HG02571 (cell line): ENCODE data around the gene PACC1.

Source experiments
- ATAC-seq: cut with Tn5 transposase; IDR thresholded peaks from one replicate; pipeline ENCODE4 v1.9.1; 2021; ENCODE audit warnings: mild to moderate bottlenecking, moderate library complexity; ENCODE audit not compliant: unreplicated experiment

Gene PACC1

GRCh38 chr1:212414328-212415106 lies at the start of gene PACC1:
TSS of gene PACC1 (minus strand) at chr1:212414886. CDS start at chr1:212414757, 129 bp downstream.
- ATAC-seq = peak; percentile 93

- ATAC-seq = no peak
Measured at GRCh38 chr1:212463565-212464285, 49.0 kb upstream of the PACC1 start.

GRCh38 chr1:212461916-212462660 lies 47.4 kb upstream of the PACC1 start:
- ATAC-seq = no peak

GRCh38 chr1:212460376-212460775 lies 45.7 kb upstream of the PACC1 start:
- ATAC-seq = no peak

DNA sequence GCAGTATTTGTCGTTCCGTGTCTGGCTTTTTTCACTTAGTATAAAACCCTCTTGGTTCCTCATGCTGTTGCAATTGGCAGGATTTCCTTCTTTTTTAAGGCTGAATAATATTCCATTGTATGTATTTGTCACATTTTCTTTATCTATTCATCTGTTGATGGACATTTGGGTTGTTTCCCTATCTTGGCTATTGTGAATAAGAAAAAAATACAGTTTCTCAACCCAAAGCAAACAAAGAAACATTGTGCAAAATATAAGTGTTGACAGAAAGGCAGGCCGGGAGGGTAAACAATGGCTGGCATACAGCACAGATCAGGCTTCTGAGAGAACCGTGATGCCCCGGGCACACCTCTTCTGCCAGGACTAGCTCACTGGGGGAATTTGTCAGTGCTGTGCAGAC lies 45.0 kb upstream of the PACC1 start:
- no peak for ATAC-seq

DNA sequence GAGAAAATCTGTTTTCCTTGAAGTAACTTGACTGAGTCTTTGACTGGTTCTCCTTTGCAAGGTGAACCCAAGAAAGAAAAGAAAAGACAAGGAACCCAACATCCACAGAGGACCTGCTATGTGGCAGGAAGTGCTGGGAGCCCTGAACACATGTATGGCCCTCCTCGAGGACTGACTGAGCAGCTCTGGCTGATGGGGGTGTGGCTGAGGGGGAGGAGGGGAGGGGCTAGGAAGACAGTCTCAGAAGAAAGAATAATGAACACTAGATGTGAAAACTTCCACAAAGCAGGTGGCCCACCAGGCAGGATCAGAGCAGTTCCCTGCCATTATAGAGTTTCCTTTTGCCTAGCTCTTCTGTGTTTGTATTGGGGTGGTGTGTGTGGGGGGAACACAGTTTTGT lies 44.1 kb upstream of the PACC1 start:
- ATAC-seq = no peak

DNA sequence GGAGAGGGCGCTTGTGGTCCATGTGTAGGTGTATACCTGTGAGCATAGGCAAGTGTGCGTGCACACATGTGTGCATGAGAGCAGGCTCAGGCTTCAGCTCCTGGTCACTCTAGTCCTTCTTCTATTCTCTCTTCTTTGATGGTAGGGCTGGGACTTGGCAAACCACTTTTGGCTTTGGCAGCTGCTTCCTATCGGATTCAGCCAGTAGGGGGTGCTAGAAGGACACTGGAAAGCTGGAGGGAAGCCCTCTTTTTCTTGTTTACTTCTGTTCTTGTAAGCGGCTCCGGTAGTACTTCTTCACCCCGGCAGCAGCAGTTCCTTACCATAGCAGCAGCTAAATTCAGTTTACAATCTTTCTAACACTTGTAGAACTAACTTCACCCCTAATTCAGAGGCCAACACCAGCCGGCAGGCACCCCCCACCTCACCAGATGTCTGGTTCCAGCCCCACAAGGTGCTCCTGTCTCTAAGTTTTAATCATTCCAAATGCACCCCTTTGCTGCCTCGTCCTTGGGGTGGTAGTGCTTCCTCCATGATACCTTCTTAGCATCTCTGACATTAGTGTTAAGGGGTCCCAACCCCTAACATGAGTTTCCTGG lies 43.2 kb upstream of the PACC1 start:
- no peak for ATAC-seq

- no peak for ATAC-seq
Measured at GRCh38 chr1:212455803-212456528, 41.3 kb upstream of the PACC1 start.

GRCh38 chr1:212455401-212455800 lies 40.7 kb upstream of the PACC1 start:
- no peak for ATAC-seq

- ATAC-seq = no peak
Measured at GRCh38 chr1:212454741-212455140, 40.1 kb upstream of the PACC1 start.

GRCh38 chr1:212453156-212453857 lies 38.6 kb upstream of the PACC1 start:
- no peak for ATAC-seq

DNA sequence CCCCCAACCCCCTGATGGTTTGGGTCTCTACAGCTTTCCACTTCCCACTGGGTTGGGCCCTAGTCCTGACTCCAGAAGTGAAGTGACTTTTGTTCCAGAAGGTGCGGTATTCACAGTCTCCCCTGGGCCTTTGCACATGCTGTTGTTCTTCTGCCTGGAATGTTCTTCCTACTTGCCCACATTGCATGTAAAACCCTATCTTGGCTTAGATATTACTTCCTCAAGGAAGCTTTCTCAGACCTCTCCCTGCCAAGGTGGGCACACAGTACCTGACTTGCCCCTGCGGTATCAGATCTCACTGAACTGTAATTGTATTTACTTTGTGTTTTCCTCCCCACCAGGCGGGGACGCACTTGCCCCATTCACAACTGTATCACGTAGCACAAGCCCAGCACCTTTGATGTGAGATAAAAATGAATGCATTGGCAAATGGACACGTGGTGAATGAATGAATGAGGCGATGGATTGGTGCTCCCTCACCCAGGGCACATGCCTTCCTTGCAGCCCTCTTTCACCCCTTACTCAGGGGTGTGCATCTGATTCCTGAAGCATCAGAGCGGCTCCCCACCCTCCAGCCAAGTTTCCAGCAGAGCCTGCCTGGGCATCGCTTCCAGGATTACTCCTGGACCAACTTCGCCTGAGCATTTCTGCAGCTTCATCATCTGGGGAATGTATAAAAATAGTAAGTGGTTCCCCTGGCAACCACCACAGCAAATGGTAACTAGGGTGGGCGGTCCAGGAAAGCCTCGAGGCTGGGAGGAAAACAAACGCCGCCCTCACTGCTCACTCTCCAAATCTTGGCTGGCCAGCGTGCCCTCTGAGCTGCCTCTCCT lies 37.9 kb upstream of the PACC1 start:
- no peak for ATAC-seq

- no peak for ATAC-seq
Measured at GRCh38 chr1:212451416-212452322, 37.0 kb upstream of the PACC1 start.

DNA sequence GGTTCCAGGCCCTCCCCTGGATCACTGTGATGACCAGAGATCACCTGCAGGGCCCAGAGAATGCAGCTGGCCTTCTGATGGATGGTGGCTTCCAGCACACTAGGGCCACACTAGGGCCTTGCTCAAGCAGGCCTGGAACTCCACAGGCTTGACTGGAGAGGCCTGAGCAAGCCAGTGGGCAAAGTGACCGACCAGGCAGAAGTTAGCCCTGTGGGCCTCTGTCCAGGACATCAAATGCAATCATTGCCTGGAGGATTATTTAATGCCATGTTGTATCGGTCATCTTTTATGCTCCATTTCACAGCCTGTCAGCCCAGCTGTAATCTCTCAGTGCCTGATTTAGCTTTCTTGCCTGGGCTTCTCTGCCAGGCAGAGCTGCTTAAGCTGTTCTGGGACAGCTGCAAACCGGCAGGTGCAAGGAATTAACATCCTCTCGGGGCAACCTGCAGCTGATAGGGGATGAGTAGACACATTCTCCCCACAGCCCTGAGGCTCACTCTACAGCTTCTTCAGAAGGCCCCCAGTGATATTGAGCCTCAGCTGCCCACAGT lies 35.7 kb upstream of the PACC1 start:
- no peak for ATAC-seq

DNA sequence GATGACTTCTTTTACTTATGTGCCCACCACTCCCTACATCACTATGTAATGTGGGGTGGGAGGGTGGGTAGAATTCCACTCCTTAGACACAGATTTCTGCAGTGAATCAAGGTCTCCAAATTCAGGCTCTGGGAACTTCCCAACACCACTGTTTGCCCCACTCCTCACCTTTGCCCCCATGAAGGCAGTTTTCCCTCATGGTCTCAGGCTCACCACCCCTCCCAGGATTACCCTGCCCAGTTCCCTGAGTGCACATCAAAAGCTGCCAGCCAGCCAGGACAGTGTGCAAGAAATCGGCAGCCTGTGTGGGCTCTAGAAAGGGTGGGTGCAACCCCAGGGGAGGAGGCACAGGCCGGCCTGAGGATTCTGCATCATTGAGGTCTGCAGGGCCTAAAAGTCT lies 32.8 kb upstream of the PACC1 start:
- no peak for ATAC-seq

DNA sequence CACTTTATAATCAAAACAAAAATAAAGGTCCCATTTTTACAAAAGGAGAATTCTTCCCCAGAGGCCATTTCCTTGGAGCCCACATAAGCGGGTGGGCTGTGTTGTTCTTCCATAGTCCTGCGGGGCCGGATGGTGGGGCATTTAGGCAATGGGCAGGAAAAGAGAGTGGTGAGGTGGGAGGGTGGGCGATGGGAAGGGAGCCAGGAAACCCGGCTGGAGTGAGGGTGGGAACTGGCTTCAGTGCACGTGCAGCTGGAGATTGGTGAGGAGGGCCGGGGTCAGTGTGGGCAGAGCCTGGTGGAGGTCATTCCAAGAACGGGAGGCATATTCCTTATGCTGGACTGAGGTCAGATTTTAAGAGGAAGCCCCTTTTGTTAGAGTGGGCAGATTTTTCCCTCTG lies 31.6 kb upstream of the PACC1 start:
- ATAC-seq = no peak

- ATAC-seq = no peak
Measured at GRCh38 chr1:212442408-212442807, 27.7 kb upstream of the PACC1 start.

DNA sequence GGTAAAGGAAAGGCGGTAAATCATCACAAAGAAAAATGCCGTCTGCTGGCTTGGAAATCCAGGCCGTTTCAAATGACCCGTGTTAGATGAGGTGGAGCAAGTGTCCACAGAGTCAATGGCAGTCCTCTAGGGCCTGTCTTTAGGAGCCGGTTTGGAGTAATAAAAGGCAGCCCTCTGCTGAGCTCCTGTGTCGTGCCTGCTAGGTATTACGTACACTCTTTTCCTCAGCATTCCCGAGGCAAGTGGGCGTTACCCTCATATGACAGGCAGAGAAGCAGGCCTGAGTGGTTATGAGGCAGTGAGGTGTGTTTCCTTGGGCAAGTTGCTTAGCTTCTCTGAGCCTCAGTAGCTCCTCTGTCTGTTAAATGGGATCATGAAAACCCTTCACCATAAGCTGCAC lies 25.7 kb upstream of the PACC1 start:
- no peak for ATAC-seq
